ENCODE measurements around the gene ISOC2. TPM values are rescaled to one million over a fixed set of nuclear protein-coding genes. Genes with fewer than 3 reads are reported as not detected.

Gene ISOC2
- total RNA-seq, 1 donor: 41.3 TPM

DNA sequence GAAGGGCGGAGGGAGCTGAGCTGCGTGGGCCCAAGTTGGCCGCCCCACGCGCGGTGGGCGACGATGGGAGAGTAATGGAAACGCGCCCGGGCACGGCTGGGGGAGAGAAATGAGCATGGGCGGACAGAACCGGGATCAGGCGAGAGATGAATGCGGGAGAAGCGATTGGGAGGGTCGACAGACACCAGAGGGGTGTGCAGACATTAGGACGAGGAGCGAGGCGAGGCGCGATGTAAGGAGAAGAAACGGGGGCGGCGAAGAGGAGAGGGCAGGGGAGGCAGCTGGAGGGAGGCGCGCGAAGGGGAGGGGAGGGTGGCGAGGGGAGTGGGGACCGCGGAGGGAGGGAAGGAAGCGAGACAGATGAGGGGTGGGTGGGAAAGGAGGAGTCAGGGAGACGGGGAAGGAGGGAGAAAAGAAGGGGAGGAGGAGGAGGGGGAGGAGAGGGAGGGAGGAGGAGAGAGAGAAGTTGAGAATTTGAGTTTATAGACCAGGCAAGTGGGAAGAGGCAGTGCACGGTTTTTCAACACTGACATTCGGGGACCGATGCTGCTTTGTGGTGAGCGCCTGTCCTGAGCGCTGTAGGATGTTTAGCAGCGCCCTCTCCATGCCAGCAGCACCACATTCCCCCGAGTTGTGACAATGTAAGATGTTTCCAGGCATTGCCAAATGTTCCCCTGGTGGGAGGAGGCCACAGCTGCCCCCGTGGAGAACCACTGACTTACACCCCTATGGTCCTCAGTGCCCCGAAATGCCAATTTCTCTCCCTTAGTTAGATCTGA is 18.2 kb downstream of the ISOC2 start, which contains the start of gene SHISA7:
Gene SHISA7 (minus strand): TSS at position 256 of the 779 bp plus-strand sequence. CDS start 437 bp downstream, outside the sequence.
- TF ChIP-seq, protein P1, sequence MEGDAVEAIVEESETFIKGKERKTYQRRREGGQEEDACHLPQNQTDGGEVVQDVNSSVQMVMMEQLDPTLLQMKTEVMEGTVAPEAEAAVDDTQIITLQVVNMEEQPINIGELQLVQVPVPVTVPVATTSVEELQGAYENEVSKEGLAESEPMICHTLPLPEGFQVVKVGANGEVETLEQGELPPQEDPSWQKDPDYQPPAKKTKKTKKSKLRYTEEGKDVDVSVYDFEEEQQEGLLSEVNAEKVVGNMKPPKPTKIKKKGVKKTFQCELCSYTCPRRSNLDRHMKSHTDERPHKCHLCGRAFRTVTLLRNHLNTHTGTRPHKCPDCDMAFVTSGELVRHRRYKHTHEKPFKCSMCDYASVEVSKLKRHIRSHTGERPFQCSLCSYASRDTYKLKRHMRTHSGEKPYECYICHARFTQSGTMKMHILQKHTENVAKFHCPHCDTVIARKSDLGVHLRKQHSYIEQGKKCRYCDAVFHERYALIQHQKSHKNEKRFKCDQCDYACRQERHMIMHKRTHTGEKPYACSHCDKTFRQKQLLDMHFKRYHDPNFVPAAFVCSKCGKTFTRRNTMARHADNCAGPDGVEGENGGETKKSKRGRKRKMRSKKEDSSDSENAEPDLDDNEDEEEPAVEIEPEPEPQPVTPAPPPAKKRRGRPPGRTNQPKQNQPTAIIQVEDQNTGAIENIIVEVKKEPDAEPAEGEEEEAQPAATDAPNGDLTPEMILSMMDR (IDR thresholded peaks at IDR 0.05; ENCODE audit: insufficient read depth, low read length): no peak
- no peak for DNase-seq (ENCODE audit: low read depth)
- H3K4me3 ChIP-seq (ENCODE audit: low read depth, low read length): no peak within 1 kb of the TSS

DNA sequence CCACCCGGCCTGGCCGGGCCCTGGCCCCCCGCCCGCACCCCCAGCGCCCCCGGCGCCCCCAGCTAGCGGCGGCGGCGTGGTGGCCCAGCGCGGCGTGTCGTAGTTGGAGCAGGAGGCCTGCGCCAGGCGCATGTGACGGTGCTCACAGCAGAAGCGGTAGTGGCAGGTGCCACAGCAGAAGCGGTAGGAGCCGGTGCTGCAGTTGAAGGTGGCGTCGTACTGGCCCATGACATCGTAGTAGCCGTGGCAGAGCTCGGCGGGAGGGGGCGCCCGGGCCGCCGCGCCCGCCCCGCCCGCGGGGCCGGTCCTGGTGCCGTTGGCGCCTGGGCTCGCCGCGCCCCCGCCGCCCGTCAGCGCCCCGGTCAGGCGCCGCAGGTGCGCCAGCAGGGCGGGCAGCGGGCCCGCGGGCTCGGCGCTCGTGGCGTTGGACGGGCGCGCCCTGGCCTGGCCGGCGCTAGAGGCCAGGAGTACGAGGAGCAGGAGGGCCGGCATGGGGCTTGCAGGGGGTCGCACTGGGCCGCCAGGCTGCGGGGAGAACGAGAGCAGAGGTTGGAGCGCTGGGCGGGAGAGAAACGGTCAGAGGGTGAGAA is 19.0 kb downstream of the ISOC2 start:
- TF ChIP-seq, protein P1 (IDR thresholded peaks at IDR 0.05; ENCODE audit: insufficient read depth, low read length): no peak
- DNase-seq (ENCODE audit: low read depth): no peak
- H3K4me3 ChIP-seq (ENCODE audit: low read depth, low read length): no peak overlapping the region

DNA sequence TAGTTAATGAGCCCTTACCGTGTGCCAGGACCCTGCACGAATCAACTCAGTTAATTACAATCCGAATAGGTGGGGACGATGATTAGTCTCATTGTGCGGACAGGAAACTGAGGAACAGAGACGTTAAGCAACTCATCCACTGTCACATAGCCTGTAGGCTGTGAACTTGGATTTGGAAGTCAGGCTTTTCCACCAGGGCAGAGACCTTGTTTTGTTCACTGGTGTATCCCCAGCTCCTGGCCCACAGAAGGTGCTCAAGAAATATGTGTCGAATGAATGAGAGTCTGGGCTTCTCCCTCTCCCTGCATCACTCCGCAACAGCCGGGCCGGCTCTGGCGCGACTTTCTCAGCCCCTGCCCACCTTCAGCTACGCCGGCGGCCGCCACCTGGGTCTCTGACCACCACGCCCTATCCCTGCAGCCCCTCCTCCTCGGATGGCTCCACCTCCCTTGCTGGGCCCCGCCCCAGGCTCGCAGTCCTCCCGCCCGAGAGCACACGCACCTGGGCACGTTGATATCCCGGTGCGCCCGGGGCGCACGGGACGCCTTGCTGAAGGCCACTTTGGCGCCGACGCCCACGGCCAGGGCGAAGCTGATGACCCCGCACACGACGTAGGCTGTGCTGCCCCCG is 19.6 kb downstream of the ISOC2 start:
- TF ChIP-seq, protein P1 (IDR thresholded peaks at IDR 0.05; ENCODE audit: insufficient read depth, low read length): no peak
- no peak overlapping the region for H3K4me3 ChIP-seq (ENCODE audit: low read depth, low read length)
- DNase-seq (ENCODE audit: low read depth): no peak

DNA sequence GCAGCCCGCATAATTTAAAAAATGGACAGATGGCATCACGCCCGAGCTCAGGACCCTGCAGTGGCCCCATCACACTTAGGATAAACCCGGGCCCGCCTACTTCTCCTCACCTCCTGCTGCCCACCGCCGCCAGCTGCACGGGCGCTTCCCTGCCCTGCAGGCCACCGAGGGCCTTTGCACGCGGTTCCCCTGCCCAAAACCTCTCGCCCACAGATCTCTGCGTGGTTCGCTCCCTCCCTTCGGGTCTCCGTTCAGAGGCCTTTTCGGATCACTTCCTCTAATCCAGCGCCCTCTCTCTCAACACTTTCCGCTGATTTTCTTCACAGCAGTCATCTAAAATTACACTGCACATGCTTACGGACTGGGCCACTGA is 20.1 kb downstream of the ISOC2 start:
- H3K4me3 ChIP-seq (ENCODE audit: low read depth, low read length): no peak overlapping the region
- DNase-seq (ENCODE audit: low read depth): no peak
- TF ChIP-seq, protein P1 (IDR thresholded peaks at IDR 0.05; ENCODE audit: insufficient read depth, low read length): no peak

DNA sequence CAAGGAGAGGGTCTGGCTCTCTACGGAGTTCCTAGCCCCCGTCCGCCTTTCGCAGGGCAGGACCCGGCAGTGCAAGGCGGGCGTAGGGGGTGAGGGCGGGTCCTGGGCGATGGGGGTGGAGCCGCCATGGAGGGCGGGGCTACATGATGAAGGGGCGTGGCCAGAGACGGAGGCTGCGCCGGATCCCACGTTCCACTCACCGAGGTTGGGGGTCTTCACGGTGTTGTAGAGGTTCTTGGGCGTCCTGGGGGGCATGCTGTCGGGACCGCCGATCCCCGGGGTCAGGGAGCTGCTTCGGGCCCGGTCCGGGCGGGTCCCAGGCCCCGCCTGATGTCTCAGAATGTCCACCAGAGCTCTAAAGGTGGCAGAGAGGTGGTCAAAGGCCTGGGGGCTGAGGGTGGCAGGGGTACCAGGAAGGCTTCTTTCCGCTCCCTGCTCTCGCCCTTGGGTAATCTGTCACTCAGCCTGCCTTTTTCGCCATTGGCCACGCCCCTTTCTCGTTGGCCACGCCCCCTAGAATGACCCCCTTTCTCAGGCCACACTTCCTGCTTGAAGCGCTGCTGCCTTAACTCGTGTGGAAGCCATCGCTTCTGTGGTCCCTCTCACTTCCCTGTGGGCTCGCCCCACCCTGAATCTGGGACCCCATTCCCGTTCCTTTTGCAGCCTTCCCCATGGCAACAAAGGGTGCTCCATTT is 20.9 kb downstream of the ISOC2 start:
- no peak for DNase-seq (ENCODE audit: low read depth)

DNA sequence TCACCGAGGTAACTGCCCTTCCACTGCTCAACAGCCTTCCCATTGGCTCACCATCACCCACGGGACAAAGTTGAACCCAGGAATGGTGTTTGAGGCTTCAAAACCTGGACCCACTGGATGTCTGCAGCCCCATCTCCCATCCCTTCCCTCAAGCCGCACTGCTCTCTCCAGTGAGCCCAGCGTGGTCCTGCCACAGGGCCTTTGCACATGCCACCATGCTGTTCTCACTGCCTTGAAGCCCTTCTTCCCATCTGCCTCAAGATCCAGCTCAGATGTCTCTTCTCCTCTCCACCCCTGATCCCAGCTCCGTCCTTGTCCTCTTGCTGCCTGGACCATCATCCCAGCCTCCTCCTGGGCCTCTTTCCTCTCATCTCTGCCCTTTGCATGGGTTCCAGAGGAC is 22.4 kb downstream of the ISOC2 start:
- no peak overlapping the region for H3K4me3 ChIP-seq (ENCODE audit: low read depth, low read length)
- TF ChIP-seq, protein P1 (IDR thresholded peaks at IDR 0.05; ENCODE audit: insufficient read depth, low read length): no peak
- DNase-seq (ENCODE audit: low read depth): no peak

More for the DNA sequence above, 20.9 kb downstream of the ISOC2 start:
- no peak overlapping the region for H3K4me3 ChIP-seq (ENCODE audit: low read depth, low read length)
- TF ChIP-seq, protein P1 (IDR thresholded peaks at IDR 0.05; ENCODE audit: insufficient read depth, low read length): no peak
